Testis (tissue), 2 donors: ENCODE data around the gene THTPA.

Source experiments
- CTCF ChIP-seq, 3 experiments: fragments of 450-650 bp in 2 of 3; fragments of 200-600 bp in 1 of 3; sonication (generic) in 1 of 3; IDR thresholded peaks; one replicate each; pipeline ENCODE4 v1.5.1; 2016 to 2019; ENCODE audit warnings: antibody characterized with exemption in 3 of 3, mild to moderate bottlenecking in 2 of 3, moderate library complexity in 1 of 3
- POLR2A ChIP-seq: fragments of 450-650 bp; IDR thresholded peaks from one replicate; pipeline ENCODE4 v1.6.1; 2017; ENCODE audit warnings: antibody characterized with exemption, mild to moderate bottlenecking, moderate library complexity

- TF ChIP-seq CTCF (IDR thresholded peaks at IDR 0.05) = no peak
- TF ChIP-seq POLR2A = no peak
Observed at GRCh38 chr14:23533652-23534435, 22.2 kb upstream of the THTPA start.
